HG02885 (cell line): ENCODE measurements around the gene SCAPER.

ENCODE experiments used
- ATAC-seq: cut with Tn5 transposase; IDR thresholded peaks from one replicate; pipeline ENCODE4 v1.9.1; 2021; ENCODE audit warnings: mild to moderate bottlenecking; ENCODE audit not compliant: unreplicated experiment, poor library complexity

Gene SCAPER

GRCh38 chr15:76380249-76380648, 524.9 kb downstream of the SCAPER start:
- no peak for ATAC-seq

- no peak for ATAC-seq
Observed at GRCh38 chr15:76378691-76379090, 526.4 kb downstream of the SCAPER start.

GRCh38 chr15:76377751-76378150, 527.4 kb downstream of the SCAPER start:
- ATAC-seq = no peak

- ATAC-seq = no peak
Observed at GRCh38 chr15:76377217-76377616, 527.9 kb downstream of the SCAPER start.

GRCh38 chr15:76376816-76377215, 528.3 kb downstream of the SCAPER start:
- no peak for ATAC-seq

DNA sequence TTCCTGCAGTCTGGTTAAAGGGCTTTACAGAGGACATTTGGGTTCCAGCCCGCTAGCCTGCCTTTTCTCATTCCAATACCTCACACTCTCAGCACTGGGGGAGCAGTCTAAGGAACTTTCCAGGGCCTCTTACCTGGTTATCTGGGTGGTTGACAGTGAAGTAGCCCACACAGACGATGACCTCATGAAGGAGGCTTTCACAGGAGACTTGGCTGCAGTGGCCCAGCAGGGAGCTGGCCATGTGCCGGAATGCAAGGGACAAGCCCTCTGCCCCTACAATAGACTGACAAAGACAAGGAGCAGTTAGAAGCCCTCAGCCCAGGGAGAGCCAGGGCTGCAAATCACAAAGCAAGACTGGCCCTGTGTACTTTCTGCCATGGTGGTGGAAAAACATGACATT, 529.1 kb downstream of the SCAPER start:
- ATAC-seq = no peak

- no peak for ATAC-seq
Observed at GRCh38 chr15:76368122-76368621, 537.0 kb downstream of the SCAPER start.

DNA sequence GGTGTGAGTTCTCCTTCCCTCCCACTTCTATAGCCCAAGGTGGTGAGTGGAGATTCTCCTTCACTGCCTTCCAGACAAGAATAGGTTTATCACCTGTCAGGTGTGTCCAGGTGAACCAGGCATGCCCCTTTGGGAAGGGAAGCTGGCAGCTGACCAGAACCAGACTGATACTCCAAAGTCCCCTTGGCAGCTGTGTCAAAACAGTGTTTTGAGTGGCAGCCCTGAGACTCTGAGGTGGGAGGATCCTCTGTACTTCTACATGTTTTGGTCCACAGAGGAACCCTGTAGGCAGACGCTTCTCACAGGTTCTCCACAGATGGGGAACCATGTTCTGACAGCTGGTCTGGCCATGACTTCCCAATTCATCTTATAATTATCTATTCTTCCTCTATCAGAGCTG, 538.4 kb downstream of the SCAPER start:
- ATAC-seq = no peak

DNA sequence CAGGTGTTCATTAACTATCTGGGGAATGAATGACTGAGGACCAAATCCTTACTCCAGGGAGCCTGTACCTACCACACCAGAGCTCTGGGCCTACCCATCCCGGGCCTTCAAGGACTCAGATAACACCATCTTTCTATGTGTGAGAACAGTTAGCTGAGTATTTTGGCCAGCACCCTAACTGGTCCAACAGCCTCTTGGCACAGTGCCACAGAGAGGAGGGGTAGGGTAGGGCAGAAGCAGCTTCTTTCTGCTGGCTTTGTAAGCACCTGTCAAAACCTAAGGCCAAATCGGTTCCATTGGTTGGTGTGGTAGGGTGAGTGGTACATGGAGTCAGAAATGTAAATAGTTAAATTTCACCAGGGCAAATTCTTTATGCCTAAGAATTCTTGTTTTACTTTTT, 541.9 kb downstream of the SCAPER start:
- ATAC-seq = no peak

- ATAC-seq = no peak
Observed at GRCh38 chr15:76360416-76360815, 544.7 kb downstream of the SCAPER start.

DNA sequence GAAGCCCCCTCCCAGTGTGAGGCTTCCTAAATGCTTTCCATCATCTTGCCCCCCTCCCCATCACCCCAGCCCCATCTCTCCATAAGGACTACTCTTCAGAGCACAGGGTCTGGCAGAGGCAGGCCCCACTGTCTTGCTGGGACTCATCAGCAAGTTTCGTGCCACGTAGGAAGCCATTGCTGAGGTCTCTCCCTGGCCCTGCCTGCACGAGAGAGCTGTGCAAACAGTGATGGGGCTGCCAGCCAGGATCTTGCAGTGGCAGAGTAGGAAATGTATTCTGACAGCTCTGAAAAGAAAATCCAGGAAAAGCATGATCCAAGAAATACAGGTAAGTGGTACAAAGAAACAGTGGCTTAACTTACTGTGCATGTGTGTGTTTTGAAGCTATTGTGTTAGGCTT, 546.0 kb downstream of the SCAPER start:
- ATAC-seq = no peak

DNA sequence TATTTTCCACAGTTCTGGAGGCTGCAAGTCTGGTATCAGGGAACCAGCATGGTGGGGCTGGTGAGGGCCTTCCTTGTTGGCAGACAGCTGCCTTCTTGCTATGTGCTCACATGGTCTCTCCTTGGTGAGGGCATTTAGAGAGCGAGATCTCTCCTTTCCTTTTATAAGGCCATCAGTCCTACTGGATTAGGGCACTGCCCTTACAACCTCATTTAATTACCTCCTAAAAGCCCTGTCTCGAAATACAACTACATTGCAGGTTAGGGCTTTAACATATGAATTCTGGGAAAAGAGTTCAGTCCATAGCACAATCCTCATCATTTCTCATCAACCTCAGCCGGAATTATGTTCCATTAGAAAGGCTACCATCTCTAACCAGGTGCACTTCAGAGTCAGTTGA, 546.7 kb downstream of the SCAPER start:
- ATAC-seq = no peak

- ATAC-seq = no peak
Observed at GRCh38 chr15:76354823-76355440, 550.2 kb downstream of the SCAPER start.

DNA sequence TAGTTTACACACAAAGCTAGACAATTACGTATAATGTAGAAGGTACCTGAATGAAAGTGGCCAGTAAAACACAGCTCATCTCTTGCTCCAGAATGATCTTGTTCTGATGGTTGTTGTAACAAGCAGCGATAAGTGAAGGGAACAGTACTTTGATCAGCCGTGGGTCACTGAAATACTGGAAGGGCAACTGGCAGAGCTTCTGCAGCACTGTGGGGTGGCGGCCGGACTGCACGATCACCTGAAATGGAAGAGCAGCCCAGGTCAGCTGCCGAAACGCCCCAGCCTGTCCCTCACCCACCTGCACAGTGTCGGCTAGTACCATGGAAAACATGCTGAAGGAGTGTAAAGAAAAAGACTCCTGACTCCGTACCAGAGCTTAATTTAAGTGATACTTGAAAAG, 551.2 kb downstream of the SCAPER start:
- ATAC-seq = no peak

DNA sequence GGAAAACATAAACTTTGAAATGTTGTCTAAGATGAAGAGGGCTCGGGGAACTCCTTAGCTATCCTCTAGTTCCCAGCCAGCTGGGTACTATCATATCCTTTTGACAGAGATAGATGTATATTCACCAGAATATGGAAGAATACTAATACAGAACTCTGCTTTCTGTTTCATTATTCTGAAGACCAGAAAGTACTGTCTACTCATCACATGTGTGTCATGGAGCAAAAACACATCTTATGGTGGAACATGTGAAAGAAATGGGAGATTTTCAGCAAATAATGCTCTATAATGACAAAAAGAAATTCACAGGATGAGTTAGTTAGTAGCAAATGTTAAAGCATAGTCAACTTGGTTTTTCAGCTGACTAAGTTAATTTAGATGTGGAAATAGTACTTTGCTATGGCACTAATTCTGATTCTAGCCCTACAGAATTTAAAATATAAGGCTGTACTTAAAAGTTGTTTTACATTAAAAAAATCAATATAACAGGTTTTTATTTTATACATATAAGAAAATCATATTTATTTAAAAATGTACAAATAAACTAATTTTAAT, 552.0 kb downstream of the SCAPER start:
- ATAC-seq = no peak

- ATAC-seq = no peak
Observed at GRCh38 chr15:76349301-76350070, 555.7 kb downstream of the SCAPER start.

DNA sequence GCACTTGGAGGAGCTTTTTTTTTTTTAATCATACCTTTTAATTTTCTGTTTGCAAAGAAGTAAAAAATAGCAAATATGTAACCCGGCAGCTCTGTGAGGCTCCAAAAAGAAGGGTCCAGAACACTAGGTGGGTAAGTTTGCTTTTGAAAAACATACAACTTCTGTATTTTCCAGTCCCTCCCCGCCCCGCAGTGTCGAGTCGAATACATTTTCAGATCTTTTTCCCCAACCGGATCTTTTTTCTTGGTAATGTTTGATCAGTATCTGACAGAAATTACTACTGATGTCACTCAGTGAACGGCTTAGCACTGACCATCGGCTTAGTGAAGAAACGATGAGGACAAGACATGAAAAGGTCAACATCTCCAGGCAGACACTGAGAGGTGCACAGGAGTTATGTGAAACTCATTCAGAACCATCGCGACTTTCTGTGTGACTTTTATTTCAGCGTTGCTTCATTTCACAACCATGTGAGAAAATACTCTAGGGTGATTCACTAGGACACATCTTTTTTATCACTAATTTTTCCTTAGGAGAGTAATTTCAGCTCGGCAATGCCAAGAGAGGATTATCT, 557.6 kb downstream of the SCAPER start:
- ATAC-seq = no peak

GRCh38 chr15:76346669-76347481, 558.3 kb downstream of the SCAPER start:
- ATAC-seq = no peak

DNA sequence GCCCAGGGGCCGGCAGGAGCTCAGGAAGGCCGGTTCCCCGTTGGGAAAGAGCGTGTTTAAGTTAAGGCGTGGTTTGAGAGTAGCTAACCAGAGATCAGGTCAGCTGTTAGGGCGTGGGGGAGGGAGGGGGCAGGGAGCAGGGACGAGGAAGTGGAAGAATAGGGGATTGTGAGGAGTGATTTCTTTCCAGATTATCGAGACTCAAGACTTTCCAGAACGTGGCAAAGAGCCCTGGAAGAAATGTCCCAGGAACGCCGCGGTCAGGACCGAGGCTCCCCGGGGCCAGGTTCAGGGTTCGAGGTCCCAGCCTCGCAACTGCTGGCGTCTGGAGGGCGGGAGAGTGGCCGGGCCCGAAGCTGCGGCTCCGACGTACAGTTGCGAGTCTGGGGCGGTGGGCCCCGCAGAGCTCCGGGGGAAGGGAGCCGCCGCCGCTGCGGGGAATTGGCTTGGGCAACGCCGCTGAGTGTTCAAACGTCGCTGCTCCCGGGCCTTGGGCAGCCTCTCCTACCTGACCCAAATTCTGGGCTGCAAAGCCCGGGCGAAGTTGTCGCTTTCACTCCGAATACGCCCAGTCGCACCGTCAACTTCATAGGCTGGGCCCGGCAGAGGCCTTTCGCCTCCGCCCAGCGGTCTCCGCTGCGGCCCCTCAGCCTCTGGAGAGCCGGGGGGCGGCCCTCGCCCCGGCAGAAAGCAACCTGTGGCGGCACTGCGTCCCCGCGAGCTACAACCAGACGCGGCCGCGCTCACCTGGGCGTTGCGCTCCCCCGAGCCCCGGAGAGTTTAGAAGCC, 559.1 kb downstream of the SCAPER start:
- ATAC-seq = no peak

DNA sequence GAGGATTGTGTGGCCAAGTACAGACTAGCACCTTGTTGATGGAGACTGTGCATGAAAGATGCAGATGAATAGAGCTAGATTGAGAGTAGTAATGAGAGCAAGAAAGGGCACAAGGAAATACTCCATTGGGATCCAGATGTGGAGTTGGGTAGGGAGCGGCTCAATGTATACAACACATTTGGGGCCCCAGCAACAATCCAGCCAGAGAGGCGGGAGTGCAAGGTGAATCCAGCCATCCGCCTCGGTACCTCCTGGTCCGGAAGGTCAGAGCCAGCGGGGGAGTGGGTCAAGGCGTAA, 559.6 kb downstream of the SCAPER start:
- ATAC-seq = no peak
